ENCODE measurements around the gene ZNF335.

GRCh38 chr20:45904583-45905504 is 67.2 kb downstream of the ZNF335 start:
- TF ChIP-seq GATA3 (IDR thresholded peaks at IDR 0.05; ENCODE audit: low read depth, low read length) (no peak), GATA2 (IDR thresholded peaks at IDR 0.05; ENCODE audit: low read depth, low read length) (no peak)

Data from SH-SY5Y (cell line).